SIG-M5 (cell line): ENCODE data around the gene LAMB3.

Experiments used
- DNase-seq: peaks from one replicate; lab custom pipeline; 2025; lab: John Stamatoyannopoulos, UW

Gene LAMB3

DNA sequence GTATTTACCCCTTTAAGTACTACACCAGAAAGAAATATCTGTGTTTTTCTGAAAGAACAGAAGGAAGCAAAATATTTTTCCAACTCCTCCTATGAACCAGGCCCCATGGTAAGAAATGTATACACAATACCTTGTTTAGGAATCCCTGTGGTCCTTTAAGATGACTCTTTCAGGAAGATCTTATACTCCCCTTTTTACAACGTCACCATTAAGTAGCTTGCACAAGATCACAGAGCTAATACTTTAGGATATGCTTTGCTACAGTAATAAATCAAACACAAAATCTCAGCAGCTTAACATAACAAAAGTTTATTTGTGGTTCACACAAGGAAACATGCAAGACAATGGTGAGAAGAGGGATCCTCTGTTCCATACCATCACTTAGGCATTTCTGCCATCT, 8.8 kb upstream of the LAMB3 start:
- DNase-seq: no peak

DNA sequence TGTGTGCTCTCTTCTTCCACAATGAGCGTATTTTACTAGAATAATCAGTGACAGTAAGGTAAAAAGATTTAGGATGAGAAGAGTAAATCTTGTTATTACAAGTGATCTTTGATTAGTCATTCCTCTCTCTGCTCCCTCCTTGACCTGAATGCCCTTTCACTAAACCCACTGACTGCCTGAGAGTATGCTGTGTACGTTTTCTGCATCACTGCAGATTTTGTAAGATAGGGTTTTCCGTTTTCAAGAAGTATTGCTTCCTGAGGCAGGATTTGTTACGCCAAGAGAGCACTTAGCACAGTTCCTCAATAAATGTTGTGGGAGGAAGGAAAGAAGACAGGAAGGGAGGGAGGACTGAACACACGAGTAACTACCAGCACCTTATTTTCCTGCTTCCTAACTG, 7.7 kb upstream of the LAMB3 start:
- no peak for DNase-seq

DNA sequence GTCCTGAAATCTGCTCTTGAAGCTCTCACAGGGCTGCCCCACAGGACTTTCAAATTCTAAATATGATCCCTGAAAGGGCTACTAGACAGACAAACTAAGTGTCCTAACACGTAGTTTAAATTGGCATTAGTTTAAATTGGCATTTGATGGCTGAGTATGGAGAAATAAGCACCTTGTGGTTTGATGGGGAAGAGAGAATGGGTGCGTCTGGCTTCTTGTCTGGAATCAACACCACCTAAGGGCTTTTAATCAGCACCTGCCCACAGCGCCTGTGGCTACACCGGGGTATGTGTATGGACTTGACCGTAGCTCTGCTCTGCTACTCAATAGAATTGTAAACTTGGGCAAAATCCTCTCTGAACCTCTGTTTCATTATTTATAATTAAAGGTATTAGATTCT, 5.7 kb upstream of the LAMB3 start:
- DNase-seq: no peak

DNA sequence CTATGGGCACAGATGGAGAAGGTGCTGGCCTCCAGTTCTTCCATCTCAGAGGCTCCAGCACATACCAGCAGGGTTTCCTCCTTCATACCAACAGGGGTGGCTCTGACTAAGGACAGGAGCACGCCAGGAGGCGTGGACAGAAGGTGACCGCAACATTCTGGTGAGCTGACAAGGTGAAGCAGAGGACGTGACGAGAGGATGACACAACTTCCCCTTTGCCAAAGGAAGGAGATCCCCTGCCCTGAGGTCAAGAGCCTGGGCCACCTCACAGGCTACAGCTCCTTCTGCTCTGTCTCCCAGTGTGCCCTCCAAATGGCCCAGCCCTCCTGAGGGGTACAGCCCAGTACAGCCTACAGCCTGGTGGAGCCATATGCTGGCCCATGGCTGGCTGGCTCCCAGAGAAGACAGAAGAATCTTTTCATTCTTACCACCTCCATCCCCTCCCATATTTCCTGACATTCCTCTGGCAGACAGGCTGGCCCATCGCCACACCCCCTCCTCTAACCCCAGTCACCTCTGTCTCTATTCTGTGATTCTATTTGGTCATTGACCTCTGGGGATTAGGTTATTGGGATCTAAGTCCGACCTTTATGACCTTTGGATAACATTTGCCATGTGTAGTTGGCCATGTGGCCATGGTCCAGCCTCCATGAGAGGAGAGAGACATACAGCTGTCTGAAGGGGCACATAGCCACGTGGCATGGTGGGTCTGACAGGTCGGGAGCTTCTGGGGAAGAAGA, 5.1 kb upstream of the LAMB3 start:
- DNase-seq: no peak

DNA sequence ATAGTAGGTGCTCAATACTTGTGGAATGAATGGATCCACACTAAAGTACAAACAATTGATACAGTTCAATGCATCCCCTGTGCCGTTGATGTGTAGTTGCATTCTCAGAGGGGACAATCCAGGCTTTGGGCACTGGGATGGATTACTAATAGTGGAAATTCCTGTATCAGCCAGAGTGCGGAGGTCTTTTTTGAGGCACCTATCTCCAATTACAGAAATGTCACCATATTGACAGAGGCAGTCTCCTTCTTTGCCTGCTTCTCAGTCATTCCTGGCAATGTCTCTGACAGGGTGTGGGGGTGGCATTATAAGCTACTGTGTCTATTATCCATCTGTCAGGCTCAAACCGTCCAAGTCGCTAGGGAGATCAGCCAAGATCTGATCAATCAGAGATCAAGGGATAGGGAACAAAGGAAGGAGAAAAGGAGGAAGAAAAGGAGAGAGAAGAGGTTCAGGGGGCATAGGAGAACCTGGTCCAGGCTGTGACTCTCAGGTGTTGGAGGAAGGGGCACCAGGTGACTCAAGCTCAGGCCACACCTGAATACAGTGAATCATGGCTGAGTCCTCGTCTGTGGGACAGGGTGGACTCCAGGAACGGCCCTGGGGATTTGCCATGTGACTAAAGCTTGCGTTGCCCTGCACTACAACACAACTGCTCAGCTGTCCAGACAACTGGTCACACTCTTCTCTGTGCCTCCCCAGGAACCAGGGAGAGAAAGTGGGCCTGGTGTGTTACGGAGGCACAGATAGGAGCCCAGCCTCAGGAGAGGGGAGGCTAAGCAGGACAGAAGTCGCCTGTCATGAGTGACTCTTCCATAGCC, 3.4 kb upstream of the LAMB3 start:
- DNase-seq: no peak

DNA sequence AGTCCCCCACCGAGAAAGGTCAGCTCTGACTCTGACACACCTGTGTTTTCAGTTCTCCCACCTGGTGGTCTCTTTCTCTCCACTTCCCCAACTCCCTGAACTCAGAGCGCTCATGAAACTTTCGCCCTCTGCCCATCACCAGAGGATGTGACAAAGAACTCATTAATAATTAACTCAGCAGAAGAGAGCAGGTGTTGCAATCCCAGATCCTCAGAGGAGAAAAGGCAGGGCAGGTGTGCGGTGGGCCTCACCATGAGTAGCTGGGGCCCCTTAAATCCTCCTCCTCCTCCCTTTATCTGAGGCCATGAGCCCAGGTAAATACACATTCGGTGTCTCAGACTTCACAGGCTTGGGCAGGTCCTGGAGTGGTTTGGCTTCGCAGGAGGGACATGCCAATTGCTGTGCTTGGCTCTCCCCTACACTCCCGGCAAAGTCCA, 1.7 kb upstream of the LAMB3 start:
- no peak for DNase-seq

DNA sequence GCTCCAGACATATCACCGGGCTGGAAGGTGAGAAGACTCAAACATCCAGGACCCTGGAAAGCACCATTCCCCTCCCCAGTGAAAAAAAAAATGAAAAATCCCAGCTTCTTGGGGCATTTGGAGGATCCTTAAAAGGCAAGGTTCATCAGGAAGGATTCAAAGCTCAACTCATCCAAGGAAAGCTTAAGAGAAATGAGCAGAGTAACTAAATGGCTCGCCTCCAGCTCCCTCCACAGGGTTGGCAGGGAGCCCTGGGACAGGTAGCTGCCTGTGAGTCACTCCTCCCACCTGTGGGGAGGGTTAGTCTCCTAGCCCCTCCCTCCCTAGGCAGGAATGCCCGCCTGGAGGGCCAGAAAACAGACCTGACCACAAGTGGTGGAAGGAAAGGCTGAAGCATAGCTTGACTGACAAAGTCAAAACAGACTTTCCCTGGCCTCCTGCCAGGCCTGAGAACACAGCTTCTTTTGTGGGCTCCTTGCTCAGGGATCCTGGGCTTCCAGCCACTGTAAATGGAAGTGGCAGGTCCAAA, 712 bp upstream of the LAMB3 start:
- no peak for DNase-seq

DNA sequence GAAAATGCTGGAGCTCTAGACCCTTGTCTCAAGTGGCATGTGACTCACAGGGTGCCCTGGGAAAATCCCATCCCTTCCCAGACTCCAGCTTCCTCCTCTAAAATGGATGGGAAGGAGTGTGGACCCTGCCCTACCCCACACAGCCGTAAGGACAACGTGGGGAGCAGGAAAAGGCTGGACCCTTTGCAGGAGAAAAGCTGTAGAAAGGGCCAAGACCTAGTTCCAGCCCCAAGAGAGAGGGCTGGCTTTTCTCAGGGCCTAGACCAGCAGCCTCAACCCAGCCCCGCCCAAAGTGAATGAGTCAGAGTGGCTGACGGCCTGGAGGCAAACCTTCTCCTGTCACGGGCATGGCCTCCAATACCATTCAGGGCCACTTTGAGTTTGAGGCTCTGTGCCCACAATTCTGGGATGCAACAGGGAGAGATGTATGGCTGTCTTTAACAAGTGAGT, 1.1 kb downstream of the LAMB3 start:
- DNase-seq: no peak

DNA sequence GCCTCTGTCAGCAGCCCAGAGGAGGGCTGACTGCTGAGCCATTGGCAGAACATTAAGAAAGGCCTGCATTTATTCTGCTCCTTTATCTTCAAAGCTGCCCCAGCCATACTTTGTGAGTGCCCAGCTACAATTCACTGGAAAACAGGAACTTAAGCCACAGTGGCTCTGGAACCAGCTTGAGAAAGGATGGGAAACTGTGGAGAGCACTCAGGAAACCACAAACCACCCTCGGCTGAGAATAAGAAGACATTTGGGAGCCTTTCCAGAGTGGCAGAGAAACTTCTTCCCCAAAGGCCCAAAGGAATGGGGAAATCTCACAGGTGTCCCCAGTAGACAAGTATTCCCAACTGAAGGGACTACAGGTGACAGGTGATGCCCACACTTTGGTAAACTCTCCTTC, 1.8 kb downstream of the LAMB3 start:
- DNase-seq: peak; percentile 17

DNA sequence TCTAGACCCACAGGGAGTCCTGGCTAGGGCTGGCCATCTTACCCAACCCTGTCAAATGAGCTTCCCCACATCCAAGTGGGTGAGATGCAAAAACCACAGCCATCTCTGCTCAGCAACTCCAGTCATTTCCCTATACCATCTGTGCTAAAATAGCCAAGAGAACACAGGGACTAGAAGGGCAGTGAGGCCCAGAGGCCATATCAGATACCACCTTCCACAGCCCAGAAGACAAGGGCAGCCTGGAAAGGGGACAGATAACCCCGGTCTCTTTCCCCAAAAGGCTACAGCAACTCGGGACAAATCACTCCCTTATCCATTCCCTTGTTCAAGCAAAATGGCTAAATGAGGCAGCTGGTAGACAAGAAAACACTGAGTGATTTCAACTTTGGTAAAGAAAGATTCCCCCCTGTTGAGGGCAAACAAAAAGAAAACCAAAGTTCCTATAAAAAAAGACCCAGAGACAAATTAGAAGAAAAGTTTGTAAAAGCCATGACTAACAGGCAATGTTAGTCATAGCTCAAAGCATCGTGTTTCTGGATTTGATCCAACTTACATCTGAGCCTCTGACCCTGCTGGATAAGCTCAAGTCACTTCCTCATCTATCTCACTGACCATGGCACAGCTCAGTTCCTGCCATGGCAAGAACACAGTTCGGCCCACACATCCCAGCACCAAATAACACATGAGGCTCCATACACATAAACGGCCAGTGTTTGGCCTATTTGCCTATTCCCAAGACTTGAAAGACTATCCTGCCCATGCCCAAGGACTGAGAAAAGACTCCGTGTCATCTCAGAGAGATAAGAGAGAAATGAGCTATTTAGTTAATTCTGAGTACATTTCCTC, 3.1 kb downstream of the LAMB3 start:
- no peak for DNase-seq

DNA sequence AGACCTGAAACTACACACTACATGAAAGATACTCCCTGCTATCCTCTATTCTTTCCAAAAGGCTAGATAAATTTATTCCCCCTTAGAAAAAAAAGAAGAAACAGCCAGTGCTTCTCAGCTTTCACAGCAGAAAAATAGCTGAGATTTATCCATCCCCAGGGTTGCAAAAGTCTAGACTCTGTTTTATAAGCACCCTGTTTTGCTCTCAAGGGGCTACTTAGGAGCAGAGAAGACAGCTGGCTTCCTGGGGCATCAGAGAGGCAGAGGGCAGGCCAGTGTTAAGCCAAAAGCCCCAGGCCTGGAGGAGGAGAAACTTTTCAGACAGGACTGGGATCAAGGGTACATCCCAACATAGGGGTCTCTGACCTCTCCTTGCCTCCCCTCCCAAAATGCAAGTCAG, 3.9 kb downstream of the LAMB3 start:
- no peak for DNase-seq

DNA sequence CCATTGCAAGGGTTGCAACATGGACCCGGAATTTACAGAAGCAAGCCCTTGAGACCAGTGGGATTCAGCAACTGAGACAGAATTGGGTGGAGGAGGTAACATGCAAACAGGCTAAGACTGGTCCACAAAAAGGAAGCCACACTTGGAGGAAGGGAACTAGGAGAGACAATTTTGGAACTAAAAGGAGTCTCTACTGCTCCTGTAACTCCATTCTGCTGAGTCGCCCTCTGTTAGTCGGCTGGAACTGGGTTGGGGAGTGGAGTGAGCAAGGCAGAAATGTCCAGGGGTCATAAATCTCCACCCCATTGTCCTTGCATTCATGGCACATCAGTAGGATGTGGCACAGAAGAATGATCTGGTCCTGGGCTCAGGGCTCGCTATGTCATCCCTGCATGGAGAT, 5.1 kb downstream of the LAMB3 start:
- DNase-seq: no peak

DNA sequence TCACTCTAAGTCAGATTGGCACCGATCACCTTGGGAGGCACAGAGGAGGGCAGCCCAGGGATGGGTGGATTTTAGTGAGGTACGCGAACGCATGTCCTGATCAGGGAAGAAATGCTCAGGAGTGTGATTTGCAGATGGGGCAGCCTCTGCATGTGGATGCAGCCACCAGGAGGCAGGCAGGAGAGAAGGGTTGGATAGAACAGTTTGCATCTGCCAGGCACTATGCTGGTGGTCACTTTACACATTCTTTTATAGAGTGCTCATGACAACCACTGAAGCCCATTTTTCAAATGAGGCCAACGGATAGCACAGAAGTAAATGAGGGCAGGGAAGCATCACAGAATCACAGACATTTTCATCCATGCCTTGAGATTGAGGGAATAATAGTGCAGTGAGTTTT, 5.7 kb downstream of the LAMB3 start:
- DNase-seq: no peak

DNA sequence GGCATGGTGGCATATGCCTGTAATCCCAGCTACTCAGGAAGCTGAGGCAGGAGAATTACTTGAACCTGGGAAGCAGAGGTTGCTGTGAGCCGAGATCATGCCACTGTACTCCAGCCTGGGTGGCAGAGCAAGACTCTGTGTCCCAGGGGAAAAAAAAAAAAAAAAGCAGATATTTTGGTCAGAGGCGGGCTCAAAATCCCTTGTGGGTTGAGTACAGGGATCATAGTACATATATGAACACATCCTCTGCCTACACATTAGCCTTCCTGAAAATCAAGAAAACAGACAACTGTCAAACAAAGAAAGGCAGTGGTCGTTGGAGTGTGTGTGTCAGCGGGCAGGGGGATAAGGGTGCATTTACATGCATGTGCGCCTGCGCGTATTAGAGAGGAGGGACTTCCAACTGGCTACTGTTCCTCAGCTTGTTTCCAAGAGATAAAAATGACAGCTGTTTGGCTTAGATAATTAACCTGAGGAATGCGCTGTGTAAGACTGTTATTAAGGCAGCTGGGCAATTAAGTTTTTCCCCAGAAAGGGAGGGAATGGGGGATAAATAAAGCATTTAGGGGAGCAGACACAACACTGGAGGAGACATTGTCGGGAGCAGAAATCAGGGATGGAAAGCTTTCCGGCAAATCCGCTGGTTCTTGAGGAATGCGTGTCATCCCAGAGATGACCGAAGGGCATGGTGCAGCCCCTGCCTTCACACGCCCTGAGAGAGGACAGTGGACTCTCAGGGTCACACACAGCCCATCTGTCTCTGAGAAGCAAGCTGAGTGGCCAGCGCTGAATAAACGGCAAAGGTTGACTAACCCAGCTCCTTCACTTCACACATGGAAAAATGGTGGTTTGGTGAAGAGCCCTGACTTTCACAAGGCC, 6.4 kb downstream of the LAMB3 start:
- DNase-seq: no peak

DNA sequence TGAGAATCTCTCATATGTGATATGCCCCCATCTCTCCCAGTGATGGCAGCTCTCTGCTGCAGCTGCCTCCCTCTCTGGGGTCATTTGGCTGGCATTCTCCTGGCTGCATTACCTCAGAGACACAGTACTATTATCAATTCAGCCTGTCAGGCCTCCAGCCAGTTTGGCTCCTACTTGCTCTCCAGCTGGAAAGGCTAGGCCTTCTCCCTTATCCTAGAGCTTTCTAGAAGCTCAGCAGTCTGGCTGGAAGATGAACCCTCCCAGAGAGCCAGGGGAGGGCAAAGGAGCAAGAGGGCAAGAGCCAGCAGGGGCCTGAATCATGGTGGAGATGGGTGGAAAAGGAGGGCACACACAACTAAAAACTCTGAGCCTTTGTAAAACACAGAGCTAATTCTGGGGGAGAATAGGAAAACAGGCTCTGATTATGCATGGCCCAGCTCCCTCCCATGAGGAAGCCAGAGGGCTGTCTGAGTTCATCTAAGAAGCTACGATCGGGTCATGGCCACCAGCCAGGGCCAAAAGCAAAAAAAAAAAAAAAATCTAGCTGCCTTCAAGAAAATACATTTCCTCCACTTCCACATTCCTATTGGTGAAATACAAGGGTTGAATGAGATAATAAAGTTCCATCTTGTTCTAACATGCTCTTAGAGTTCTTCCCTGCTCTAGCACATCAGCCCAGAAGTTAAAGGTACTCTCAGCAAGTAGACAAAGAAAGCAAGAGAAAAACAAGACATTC, 8.8 kb downstream of the LAMB3 start:
- no peak for DNase-seq

DNA sequence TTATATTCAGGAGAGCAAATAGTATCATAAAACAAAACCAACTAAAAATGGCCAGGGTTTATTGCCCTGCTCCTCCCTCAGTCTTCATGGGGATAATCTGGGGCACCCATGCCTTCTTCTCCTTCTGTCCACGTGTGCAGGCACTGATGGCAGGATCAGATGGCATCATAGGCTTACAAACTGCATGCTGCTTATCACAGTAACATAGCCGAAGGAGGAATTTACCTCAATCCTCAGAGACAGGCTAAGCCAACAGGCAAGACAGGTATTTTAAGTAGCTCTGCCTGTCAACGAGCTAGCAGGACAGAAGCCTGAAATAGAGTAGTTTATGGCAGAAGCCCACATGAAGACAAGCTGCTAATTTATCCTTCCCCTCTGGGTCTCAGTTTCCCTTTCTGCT, 9.4 kb downstream of the LAMB3 start:
- DNase-seq: no peak

DNA sequence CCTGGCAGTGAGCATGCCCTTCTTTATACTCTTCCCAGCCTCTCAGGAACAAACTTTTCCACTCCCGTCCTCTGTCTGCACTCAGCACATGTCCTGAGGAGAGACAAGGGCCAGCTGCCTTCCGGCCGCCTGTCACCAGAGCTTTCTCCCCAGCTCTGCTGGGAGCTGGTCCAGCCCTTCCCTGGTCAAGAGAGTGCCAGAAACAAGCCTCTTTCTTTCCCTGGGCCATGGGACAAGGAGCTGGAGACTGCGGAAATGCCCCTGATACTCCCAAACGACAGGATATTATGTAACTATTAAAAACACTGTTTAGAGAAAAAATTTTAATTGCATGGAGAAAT, 10.4 kb downstream of the LAMB3 start:
- DNase-seq: no peak

DNA sequence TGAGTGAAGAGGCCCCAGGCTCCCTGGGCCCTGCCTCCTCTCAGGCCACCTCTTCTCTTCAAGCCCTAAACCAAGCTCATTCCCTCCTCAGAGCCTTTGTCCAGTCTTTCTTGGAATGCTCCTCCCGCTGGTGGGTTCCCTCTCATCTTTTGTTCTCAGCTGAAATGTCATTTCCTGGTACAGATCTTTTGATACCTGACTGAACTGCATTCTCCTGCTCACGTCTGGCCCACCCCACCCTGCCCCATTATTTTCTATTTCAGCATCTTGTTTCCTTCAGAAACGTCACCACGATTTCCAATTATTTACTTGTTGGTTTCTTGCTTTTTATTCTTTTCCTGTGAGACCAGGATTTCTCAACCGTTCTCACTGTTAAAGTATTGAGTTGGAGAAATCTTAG, 16.4 kb downstream of the LAMB3 start:
- no peak for DNase-seq

DNA sequence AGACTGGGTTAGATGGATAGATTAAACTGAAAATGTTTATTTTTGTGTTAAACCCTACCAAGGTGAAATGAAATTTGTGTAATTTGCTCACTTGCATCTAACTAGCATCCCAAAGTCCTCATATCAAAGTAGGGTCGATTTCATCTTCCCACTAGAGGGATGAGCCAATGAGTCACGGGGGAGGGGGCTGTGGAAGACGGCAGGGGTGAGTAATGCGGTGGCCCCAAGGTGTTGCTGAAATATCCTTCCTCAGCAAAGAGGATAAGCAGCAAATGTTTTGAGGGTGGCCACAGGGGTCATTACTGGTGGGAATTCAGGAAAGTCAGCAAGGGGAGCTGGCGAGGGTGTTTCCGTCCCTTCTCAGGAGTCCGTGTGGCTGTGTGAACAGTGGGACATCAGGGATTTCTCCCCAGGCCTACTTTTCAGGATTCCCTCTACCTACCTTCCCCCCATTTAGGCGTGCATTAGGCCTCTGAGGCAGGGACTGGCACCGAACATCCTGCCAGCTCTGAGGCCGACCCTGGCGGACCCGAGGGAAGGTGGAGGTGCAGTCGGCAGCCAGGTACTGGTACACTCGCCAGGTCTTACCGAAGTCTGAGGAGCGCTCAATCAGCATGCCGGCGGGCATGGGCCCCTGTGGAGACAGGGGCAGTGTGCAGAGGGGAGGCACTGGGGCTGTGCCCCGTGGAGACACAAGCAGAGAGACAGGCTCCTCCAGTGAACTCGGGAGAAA, 18.1 kb downstream of the LAMB3 start:
- DNase-seq: no peak
